Fibroblast of lung (primary cell): ENCODE measurements around the gene KRT25.

Source experiments
- EZH2 ChIP-seq: IDR thresholded peaks from 2 replicates; pipeline ENCODE4 v1.5.1; 2012; ENCODE audit warnings: low read length, control low read depth, mild to moderate bottlenecking; ENCODE audit errors: missing control alignments
- TF ChIP-seq, protein P1 (sequence below), 2 donors: IDR thresholded peaks in 1 of 2; conservative IDR thresholded peaks in 1 of 2; 1 replicate in 1 of 2; 2 replicates in 1 of 2; pipeline ENCODE4 v1.5.1; 2011 to 2012; ENCODE audit warnings: low read length in 2 of 2, control low read depth in 1 of 2, inconsistent platforms in 1 of 2, low read depth in 1 of 2, mild to moderate bottlenecking in 1 of 2

DNA sequence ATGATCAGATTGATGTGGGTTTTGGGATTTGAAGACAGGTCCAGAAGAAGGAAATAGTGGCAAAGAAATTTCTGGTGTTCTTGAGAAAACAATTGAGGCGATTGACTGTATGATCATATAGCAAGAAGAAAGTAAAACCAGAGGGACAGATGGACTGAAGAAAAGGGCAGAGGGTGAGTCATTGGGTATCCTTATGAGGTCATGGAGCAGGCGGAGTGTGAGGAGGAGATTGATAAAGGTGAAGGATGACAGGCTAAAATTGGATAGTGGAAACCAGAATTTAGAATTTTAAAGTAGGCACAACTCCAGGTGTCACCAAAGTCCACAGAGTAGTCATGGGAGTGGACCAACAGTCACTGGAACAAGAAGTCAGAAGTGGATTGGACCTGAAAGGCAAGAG is 46.0 kb upstream of the KRT25 start:
- TF ChIP-seq, protein P1, sequence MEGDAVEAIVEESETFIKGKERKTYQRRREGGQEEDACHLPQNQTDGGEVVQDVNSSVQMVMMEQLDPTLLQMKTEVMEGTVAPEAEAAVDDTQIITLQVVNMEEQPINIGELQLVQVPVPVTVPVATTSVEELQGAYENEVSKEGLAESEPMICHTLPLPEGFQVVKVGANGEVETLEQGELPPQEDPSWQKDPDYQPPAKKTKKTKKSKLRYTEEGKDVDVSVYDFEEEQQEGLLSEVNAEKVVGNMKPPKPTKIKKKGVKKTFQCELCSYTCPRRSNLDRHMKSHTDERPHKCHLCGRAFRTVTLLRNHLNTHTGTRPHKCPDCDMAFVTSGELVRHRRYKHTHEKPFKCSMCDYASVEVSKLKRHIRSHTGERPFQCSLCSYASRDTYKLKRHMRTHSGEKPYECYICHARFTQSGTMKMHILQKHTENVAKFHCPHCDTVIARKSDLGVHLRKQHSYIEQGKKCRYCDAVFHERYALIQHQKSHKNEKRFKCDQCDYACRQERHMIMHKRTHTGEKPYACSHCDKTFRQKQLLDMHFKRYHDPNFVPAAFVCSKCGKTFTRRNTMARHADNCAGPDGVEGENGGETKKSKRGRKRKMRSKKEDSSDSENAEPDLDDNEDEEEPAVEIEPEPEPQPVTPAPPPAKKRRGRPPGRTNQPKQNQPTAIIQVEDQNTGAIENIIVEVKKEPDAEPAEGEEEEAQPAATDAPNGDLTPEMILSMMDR (conservative IDR thresholded peaks at IDR 0.05 in 1 of 2, IDR thresholded peaks at IDR 0.05 in 1 of 2; ENCODE audit: low read depth in 1 of 2, low read length in 2 of 2) = no peak
- no peak for TF ChIP-seq EZH2
